Ascending aorta (tissue), 2 donors: ENCODE results near the gene MTHFSD. TPM values are rescaled to one million over a fixed set of nuclear protein-coding genes. Genes with fewer than 3 reads are reported as not detected.

Experiments
- DNase-seq, 2 donors: peaks; one replicate each; pipeline ENCODE4 v3.0.0-alpha.2; 2019; ENCODE audit warnings: low spot score in 2 of 2
- H3K27ac ChIP-seq, 2 donors: fragments of 200-600 bp; sonication (generic); one replicate each; pipeline ENCODE4 v1.5.1; 2016 to 2017; ENCODE audit warnings: mild to moderate bottlenecking in 1 of 2
- H3K27me3 ChIP-seq: fragments of 200-600 bp; sonication (generic); one replicate; pipeline ENCODE4 v1.5.1; 2017
- H3K36me3 ChIP-seq, 2 donors: fragments of 200-600 bp; sonication (generic); one replicate each; pipeline ENCODE4 v1.5.1; 2016
- H3K4me1 ChIP-seq, 2 donors: fragments of 200-600 bp; sonication (generic); one replicate each; pipeline ENCODE4 v1.5.1; 2016 to 2017; ENCODE audit warnings: mild to moderate bottlenecking in 1 of 2
- H3K4me3 ChIP-seq, 2 donors: fragments of 200-600 bp; sonication (generic); one replicate each; pipeline ENCODE4 v1.5.1; 2016 to 2017; ENCODE audit warnings: mild to moderate bottlenecking in 1 of 2
- H3K9me3 ChIP-seq, 2 donors: fragments of 200-600 bp; sonication (generic); one replicate each; pipeline ENCODE4 v1.5.1; 2016
- intact Hi-C: fragments of 100-400 bp; cut with DNase I; formaldehyde crosslinking; loops from one replicate; pipeline ENCODE4 v1.15.1; 2023
- total RNA-seq: library from RNA; depleted of rRNA; stranded (reverse); fragments of >200 nt; gene quantifications from one replicate; pipeline ENCODE4 v1.1.0, GENCODE V29; 2016
- TF ChIP-seq, protein P1 (sequence below), 3 experiments: fragments of 200-600 bp in 2 of 3; fragments of 450-650 bp in 1 of 3; sonication (generic) in 2 of 3; IDR thresholded peaks; one replicate each; pipeline ENCODE4 v1.5.1; 2016 to 2019; ENCODE audit warnings: antibody characterized with exemption in 3 of 3, mild to moderate bottlenecking in 1 of 3, moderate library complexity in 1 of 3

MTHFSD gene
- total RNA-seq, 1 donor from 2014 or later, result 44.1 TPM

DNA sequence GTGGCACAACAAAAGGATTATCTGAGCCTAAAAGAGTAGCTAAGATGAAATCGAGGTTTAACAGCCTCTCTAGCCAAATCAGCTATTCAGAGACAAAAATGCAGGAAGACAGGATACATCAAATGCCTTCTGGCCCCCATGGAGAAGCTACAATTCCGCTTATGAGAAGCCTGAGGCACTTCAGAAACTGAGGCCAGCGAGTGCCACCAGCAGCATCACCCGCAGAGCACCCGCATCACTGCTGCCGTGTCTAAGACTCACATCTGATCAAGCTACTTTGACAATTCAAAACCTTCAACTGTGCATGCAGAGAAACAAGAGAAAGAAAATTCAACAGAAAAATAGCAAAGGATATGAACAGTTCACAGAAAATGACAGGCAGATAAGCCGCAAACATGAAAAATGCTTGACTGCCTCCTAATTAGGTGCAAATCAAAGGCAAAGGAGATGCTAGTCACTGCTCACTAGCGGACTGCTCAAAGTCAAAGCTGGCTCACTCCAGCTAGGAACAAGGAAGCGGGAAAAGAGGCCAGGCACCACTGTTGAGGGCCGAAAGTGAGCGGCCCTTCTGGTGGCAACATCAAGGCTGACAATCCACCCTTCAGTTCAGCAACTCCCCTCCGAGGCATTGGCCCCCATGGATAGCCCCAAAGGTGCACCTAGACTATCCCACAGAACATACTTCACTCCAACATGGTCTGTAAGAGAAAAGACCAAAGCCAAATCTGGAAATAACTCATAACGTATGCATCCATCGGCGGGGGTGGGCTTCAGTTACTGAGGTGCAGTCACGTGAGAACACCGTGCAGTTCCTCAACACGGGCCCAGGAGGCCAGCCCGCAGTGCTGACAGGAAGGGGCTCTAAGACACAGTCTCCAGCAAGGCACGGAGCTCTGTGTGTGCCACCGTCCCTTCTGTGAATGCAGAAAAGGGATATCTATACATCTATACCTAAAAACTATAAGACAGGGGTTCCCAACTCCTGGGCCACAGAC lies 12.0 kb downstream of the MTHFSD start:
- H3K27ac ChIP-seq, result no peak overlapping the region
- TF ChIP-seq, protein P1, sequence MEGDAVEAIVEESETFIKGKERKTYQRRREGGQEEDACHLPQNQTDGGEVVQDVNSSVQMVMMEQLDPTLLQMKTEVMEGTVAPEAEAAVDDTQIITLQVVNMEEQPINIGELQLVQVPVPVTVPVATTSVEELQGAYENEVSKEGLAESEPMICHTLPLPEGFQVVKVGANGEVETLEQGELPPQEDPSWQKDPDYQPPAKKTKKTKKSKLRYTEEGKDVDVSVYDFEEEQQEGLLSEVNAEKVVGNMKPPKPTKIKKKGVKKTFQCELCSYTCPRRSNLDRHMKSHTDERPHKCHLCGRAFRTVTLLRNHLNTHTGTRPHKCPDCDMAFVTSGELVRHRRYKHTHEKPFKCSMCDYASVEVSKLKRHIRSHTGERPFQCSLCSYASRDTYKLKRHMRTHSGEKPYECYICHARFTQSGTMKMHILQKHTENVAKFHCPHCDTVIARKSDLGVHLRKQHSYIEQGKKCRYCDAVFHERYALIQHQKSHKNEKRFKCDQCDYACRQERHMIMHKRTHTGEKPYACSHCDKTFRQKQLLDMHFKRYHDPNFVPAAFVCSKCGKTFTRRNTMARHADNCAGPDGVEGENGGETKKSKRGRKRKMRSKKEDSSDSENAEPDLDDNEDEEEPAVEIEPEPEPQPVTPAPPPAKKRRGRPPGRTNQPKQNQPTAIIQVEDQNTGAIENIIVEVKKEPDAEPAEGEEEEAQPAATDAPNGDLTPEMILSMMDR (IDR thresholded peaks at IDR 0.05), result no peak
- DNase-seq, result no peak
- H3K4me1 ChIP-seq, result no peaks in the 10 kb centered on the region
- H3K4me3 ChIP-seq, result no peak overlapping the region
- intact Hi-C loops, result no loop called here
- peaks cover 63 to 93% of the 10 kb centered on the region in 2 donors for H3K36me3 ChIP-seq
- H3K9me3 ChIP-seq, result no peaks in the 10 kb centered on the region
- H3K27me3 ChIP-seq, result no peaks in the 10 kb centered on the region

DNA sequence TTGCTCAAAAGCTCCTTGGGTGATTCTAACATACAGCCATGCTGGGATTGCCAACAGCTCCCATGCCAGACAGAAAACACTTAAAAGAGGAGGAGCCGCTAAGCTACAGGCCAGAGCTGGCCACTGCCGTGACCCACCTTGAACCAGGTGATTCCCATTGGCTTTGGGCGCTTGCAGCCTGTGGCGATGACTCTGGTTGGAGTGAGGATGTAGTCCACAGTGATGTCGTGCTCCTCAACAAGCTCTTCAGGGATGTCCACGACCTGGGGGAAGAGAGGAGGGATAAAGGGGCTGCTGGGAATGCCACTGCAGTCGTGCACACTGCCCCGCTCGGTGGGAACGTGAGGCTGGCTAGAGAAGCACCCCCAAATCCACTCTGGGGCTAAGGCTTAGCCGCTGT lies 13.5 kb downstream of the MTHFSD start:
- Histone ChIP-seq H3K27ac (no peak overlapping the region), H3K4me3 (no peak overlapping the region), H3K36me3 (peaks cover 70 to 95% of the 10 kb centered on the region in 2 donors), H3K27me3 (no peaks in the 10 kb centered on the region), H3K9me3 (no peaks in the 10 kb centered on the region), H3K4me1 (no peaks in the 10 kb centered on the region)
- no peak for DNase-seq
- TF ChIP-seq, protein P1 (IDR thresholded peaks at IDR 0.05), result no peak
- intact Hi-C loops, result no loop called here

DNA sequence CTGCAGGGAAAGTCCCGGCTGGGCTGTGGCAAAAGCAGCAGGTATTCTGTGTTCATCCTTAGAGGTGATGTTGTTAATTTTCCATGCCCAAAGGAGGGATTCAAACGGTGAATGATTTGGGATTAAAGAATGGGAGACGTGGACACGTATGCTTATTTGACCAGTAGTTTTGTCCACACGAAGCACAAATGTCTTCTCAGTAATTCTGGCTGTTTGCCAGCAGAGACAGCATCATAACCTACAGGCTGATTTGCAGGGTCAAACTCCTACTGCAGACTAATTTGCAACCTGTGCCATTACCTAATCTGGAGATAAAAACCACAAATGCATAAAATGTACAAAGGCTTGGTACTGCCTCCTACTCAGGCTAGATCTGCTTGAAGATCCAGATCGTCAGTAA lies 14.1 kb downstream of the MTHFSD start:
- Histone ChIP-seq H3K4me1 (no peaks in the 10 kb centered on the region), H3K9me3 (no peaks in the 10 kb centered on the region), H3K27me3 (no peaks in the 10 kb centered on the region), H3K36me3 (peaks cover 66 to 96% of the 10 kb centered on the region in 2 donors), H3K27ac (no peak overlapping the region), H3K4me3 (no peak overlapping the region)
- DNase-seq, result no peak
- TF ChIP-seq, protein P1 (IDR thresholded peaks at IDR 0.05), result no peak
- intact Hi-C loops, result no loop called here

DNA sequence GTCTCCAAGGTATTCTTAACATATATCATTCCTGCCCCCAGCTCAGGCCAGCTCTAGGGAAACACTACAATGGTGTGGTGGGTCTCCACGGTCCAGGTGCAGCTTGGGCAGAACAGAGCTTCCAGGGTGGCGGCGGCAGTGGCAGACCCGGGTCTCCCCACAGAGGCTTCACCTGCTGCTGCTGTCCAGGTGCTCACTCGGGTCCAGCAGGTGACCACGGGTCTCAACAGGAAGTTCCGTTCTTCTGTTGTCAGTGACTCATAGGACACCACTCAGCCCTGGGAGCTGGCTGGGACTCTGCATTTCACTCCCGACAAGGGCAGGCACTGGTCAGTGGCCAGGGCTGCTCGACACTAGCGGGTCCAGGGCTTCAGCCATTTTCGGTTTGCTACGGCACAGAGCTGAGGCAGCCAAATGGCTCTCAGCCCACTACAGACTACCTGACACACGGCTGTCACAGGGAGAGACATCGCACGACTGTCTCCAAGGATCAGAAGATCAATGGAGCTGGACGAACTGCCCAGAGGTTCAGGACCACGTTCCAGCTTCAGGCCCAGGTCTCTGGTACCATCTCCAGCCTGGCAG lies 16.7 kb downstream of the MTHFSD start:
- Histone ChIP-seq H3K4me1 (no peaks in the 10 kb centered on the region), H3K4me3 (no peak overlapping the region), H3K36me3 (peaks cover 60 to 82% of the 10 kb centered on the region in 2 donors), H3K27ac (no peak overlapping the region), H3K27me3 (no peaks in the 10 kb centered on the region), H3K9me3 (no peaks in the 10 kb centered on the region)
- intact Hi-C loops, result no loop called here
- TF ChIP-seq, protein P1 (IDR thresholded peaks at IDR 0.05), result no peak
- DNase-seq, result no peak

DNA sequence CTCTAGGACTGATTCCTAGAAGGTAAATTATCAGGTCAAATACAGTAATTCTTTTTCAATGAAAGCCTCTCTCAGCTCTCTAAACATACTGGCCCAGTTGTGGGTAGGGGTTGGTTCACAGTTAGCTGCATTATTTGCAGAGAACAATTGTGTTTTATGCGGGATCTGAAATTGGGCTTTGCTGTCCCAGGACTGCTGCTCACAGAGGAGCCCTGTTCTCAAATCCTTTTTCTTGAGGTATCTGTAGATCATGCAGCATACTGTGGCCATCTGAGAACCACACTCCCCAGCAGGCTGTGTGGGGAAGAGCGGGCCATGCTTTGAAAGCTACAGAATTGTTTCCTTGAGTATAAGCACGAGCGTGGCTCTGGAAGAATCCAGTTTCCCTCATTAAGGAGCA lies 17.5 kb downstream of the MTHFSD start:
- intact Hi-C loops, result no loop called here

More for the DNA sequence above, 17.5 kb downstream of the MTHFSD start:
- TF ChIP-seq, protein P1 (IDR thresholded peaks at IDR 0.05), result no peak
- no peaks in the 10 kb centered on the region for H3K27me3 ChIP-seq
- no peaks in the 10 kb centered on the region for H3K4me1 ChIP-seq
- peaks cover 55 to 79% of the 10 kb centered on the region in 2 donors for H3K36me3 ChIP-seq
- DNase-seq, result no peak
- H3K27ac ChIP-seq, result no peak overlapping the region
- H3K9me3 ChIP-seq, result no peaks in the 10 kb centered on the region
- no peak overlapping the region for H3K4me3 ChIP-seq
